NOMO-1 treated with DMSO at 0.1 percent for 48 hours (cell line): ENCODE data around the gene PTPRN2.

Experiments used
- DNase-seq: peaks from one replicate; lab custom pipeline; 2025; ENCODE audit not compliant: unreplicated experiment; lab: John Stamatoyannopoulos, UW

Gene PTPRN2

GRCh38 chr7:158494643-158495042 lies 93.0 kb downstream of the PTPRN2 start:
- DNase-seq: no peak

DNA sequence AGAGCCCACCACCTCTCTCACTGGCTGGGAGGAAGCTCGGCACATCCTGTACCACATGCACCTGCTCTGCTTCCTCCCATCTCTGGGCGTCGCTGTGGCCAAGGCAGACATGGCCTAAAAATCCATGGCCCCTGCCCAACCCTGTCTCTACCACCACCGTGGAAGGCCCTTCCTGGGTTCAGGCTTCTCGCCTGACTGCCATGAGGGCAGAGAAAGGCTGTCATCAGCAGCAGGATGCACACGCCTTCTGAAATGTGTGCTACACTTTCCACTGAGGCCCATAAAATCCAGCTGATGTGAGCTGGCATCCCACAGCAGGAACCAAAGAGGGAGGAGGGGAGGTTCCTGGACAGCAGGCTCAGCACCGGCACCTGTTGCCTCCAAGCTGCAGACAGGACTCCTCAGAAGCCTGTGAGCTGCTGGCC lies 93.4 kb downstream of the PTPRN2 start:
- DNase-seq: no peak

- DNase-seq: no peak
These were observed 95.3 kb downstream of the PTPRN2 start for GRCh38 chr7:158492367-158492764.

DNA sequence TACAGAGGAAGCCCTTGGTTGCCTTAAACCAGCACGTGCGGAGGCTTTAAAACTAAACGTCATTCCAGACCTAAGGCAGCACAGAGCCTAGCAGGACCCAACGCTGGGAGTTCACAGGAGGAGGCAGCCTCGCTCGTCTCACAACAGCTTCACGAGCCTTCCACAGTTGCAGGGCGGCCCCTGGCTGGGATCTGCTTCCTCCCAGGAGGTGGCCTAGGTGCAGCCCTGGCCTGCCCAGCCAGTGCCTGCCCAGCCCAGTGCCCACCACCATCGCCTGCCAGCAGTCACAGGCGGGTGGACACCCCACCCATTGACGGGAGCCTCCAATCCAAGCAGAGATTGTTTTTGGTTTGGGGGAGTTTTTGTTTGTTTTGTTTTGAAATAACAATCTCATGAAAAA lies 96.5 kb downstream of the PTPRN2 start:
- DNase-seq: no peak

DNA sequence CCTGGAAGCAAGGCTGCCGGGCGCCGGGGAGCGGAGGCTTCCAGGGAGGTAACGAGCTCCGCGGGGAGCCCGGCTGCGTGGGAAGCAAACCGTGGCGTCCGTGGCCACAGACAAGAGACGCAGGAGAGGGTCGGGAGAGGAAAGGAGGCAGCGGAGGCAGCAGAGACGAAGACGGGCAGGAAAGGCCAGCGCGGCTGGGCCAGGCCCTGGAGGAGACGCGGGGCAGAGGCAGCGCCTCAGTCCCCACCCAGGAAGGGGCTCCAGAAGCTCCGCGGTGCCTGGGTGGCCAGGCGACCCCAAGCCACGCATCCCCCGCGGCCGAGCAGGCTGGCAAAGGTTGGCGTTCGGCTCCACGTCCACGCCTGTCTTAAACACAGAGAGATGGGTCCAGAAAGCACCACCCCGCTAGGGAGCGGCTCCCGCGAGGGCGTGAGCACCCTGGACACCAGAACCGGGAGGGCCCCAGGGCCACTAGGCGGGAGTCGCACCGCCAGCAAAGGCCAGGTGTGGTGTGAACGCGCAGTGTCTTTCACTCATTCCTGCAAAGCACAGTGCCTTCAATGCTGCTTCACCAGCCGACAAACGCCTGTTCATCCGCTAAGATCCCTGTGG lies 97.3 kb downstream of the PTPRN2 start:
- no peak for DNase-seq

- DNase-seq: no peak
These were observed 98.0 kb downstream of the PTPRN2 start for GRCh38 chr7:158489462-158490155.

DNA sequence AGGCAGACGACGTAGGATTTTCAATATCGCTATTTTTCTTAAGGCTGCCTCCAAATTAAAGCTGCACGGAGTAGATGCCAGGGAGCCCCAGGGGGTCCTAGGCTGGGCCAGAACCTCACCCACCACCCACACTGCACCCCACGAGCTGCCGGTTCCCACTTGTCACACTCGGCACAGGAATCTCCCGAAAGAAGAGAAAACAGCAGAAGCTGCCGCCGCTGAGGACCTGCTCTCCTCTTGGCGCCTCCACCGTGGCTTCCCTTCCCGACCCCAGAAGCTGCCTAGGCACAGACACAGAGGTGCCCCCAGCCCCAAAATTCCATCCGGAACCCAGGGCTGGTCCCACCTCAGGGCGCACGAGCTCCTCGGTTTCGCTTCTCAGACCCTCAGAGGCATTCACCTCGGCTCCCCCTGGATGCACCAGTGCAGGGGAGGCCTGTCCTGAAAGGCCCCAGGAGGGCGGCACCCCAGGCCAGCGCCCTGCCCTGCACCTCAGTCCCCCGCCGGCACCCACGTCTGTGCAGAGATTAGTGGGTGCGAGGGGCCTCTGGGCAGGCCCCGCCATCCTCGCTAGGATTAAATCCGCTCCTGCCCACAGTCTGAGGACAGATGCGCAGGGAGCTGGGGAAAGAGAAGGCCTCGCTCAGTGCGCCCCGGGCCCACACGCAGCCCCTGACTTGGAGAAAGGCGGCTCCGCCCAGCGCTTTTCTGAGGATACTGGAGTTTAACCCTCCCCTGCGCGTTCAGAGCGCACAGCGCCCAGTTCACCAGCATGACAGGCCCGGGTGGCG lies 99.2 kb downstream of the PTPRN2 start:
- no peak for DNase-seq

DNA sequence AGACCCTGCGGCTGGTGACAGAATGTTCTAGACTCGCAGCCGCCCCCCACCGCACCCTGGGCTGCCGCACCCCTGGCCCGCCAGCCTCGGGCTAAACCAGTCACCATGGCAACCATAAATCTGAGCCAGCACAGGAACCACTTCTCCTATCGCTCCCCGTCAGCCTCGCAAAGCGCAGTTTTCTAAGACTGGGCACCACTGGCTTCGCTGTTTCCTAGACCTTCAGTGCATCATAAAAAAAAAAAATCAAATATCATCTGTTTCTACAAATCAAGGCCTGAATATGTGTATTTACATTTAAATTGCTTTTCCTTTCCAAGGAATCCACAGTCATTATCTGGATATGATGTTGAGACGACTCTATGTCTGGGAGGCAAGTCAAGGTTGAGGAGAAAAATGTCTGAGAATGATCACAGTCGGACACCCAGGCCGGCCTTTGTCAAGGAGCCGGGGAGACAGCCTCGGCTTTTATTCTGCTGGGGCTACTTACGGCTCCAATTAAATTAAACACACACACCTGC lies 99.9 kb downstream of the PTPRN2 start:
- DNase-seq: no peak

DNA sequence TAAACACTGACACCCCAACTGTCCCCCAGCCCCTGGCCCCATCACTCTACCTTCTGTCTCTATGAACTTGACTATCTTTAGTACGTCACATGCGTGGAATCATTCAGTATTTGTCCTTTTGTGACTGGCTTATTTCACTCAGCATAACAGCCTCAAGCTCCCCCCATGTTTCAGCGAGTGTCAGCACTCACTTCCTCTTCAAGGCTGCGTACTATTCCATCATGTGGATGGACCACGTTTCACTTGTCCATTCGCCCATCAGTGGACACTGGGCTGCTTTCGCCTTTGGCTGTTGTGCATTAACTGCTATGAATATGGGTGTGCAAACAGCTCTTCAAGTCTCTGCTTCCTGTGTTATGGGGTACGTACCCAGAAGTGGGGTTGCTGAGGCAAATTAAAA lies 100.7 kb downstream of the PTPRN2 start:
- no peak for DNase-seq

- no peak for DNase-seq
These were observed 102.7 kb downstream of the PTPRN2 start for GRCh38 chr7:158484801-158485531.

DNA sequence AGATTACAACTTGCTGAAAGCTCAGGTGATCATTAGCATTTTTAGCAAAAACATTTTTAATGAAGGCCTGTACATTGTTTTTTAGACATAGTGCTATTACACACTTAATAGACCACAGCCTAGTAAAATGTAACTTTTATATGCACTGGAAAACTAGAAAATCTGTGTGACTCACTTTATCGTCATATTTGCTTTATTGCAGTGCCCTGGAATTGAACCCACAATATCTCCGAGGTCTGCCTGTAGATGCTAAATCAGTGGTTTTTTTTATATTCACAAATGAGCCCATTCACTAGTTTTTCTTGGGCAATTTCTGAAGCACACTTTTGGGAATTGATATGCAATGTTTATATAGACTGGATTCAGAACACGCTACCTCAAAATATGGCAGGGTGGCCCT lies 105.1 kb downstream of the PTPRN2 start:
- DNase-seq: no peak

- DNase-seq: no peak
These were observed 108.0 kb downstream of the PTPRN2 start for GRCh38 chr7:158479664-158480025.

GRCh38 chr7:158479021-158479663 lies 108.5 kb downstream of the PTPRN2 start:
- no peak for DNase-seq

DNA sequence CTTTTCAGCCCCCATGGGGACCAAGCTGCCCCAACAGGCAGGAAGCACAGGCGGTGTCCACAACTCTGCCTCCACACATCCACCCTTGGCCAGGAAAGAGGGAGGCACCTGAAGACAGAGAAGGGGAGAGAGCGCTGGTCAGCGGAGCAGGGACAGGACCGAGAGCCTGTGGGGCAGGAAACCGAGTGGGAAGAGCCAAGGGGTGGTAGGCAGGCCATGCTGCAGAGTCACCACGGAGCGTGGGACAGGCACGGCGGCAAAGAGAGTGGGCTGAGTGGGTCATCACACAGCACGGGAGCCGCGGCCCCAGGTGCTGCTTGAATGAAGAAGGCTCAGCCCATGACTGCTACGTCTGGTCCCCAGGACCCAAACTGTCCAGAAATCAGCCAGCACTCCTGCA lies 109.8 kb downstream of the PTPRN2 start:
- no peak for DNase-seq

- no peak for DNase-seq
These were observed 111.2 kb downstream of the PTPRN2 start for GRCh38 chr7:158476331-158476932.

- no peak for DNase-seq
These were observed 112.0 kb downstream of the PTPRN2 start for GRCh38 chr7:158475679-158476052.

GRCh38 chr7:158475036-158475678 lies 112.5 kb downstream of the PTPRN2 start:
- no peak for DNase-seq

DNA sequence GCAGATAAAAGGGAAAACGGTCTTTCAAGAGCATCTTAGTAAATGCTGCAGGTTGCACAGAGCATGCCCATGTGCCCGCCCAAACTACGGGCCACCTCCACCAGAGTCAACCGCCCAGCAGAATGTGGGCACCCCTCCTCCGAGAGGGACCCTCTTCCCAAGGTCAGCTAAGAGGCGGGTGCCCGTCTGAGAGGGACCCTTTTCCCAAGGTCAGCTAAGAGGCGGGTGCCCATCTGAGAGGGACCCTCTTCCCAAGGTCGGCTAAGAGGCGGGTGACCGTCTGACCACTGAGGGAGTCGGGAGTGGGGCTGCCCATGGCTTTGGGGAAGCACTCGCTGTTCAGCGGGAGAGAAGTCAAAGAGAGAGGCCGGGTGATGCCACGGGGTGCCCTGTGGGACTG lies 113.1 kb downstream of the PTPRN2 start:
- DNase-seq: no peak

DNA sequence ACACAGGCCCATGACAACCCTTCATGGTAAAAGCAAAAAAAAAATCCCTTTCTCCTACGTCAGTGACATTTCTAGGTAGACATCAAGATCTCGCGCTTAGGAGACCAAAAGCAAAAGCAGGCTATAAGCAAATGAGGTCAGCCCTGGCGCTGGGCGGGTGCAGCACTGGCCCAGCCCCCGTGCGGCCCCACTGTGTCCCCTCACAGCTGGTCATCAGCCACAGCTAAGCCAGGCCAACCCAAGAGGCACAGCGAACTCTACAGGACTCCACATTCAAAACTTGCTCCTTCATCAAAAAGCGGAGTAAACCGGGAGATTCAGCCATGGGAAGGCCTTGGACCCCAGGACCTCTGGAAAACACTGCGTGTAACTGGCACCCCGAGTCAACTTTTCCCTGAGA lies 113.7 kb downstream of the PTPRN2 start:
- no peak for DNase-seq

GRCh38 chr7:158473221-158473620 lies 114.4 kb downstream of the PTPRN2 start:
- DNase-seq: no peak
